Endothelial cell of umbilical vein (primary cell): ENCODE results near the gene ARMC5. TPM values are rescaled to one million over a fixed set of nuclear protein-coding genes. Genes with fewer than 3 reads are reported as not detected.

Experiments
- BruUV-seq: library from RNA; stranded (reverse); fragments of 400-500 nt; replicated peaks from 2 replicates; lab custom pipeline; 2021; lab: Mats Ljungman, UMichigan
- CTCF ChIA-PET: fragments of 300-600, 350-600 bp; sonication (Branson Sonifier 250); formaldehyde crosslinking; loops from one replicate; lab custom pipeline; 2021; ENCODE audit warnings: antibody characterized with exemption, inconsistent platforms; lab: Charles Lee
- POLR2A ChIA-PET: fragments of 300-600, 350-600 bp; sonication (Branson Sonifier 250); formaldehyde crosslinking; loops from one replicate; lab custom pipeline; 2021; ENCODE audit warnings: antibody characterized with exemption, inconsistent platforms; lab: Charles Lee
- DNase-seq: peaks from one replicate; pipeline ENCODE4 v3.0.0-alpha.2; 2011; ENCODE audit warnings: low read depth, low spot score
- FAIRE-seq: peaks from 2 replicates; lab custom pipeline; 2011; peaks lifted over from hg19 to GRCh38; lab: Jason Lieb, UNC
- H2AFZ ChIP-seq: 2 replicates; pipeline ENCODE4 v1.6.0; 2012; ENCODE audit warnings: low read depth, low read length, control low read depth, inconsistent platforms
- H3K27ac ChIP-seq: 2 replicates; pipeline ENCODE4 v1.5.1; 2011; ENCODE audit warnings: low read depth, mild to moderate bottlenecking, control low read depth, low read length, moderate library complexity; ENCODE audit not compliant: insufficient read depth
- H3K27me3 ChIP-seq, 2 experiments: 2 replicates each; pipeline versions ENCODE4 v1.6.0 to v1.6.1; 2011; ENCODE audit warnings: low read length in 2 of 2, mixed read lengths in 1 of 2; ENCODE audit not compliant: control insufficient read depth in 2 of 2, insufficient read depth in 2 of 2
- H3K36me3 ChIP-seq, 2 experiments: 2 replicates in 1 of 2; 3 replicates in 1 of 2; pipeline ENCODE4 v1.5.1; 2011; ENCODE audit warnings: low read length in 2 of 2, mild to moderate bottlenecking in 1 of 2, moderate library complexity in 1 of 2; ENCODE audit not compliant: control insufficient read depth in 2 of 2, insufficient read depth in 2 of 2; ENCODE audit errors: extremely low read depth in 1 of 2
- H3K4me1 ChIP-seq: 3 replicates; pipeline ENCODE4 v1.5.1; 2011; ENCODE audit warnings: mild to moderate bottlenecking, low read length; ENCODE audit not compliant: control insufficient read depth, insufficient read depth; ENCODE audit errors: extremely low read depth
- H3K4me2 ChIP-seq: 2 replicates; pipeline ENCODE4 v1.6.1; 2011; ENCODE audit warnings: low read length, control low read depth, mixed read lengths; ENCODE audit not compliant: insufficient read depth
- H3K4me3 ChIP-seq, 3 experiments: fragments of 200-600 bp in 1 of 3; sonication (generic), shearing (Covaris generic) in 1 of 3; replicated peaks in 1 of 3; 2 replicates each; pipeline ENCODE4 v1.5.1; 2011 to 2016; ENCODE audit warnings: control low read depth in 3 of 3, low read length in 3 of 3, mild to moderate bottlenecking in 2 of 3, inconsistent platforms in 1 of 3, low read depth in 1 of 3, moderate library complexity in 1 of 3; ENCODE audit not compliant: insufficient read depth in 1 of 3
- H3K79me2 ChIP-seq: 2 replicates; pipeline ENCODE4 v1.6.0; 2012; ENCODE audit warnings: low read length, inconsistent platforms; ENCODE audit not compliant: control insufficient read depth, insufficient read depth
- H3K9ac ChIP-seq: replicated peaks from 2 replicates; pipeline ENCODE3; 2011; ENCODE audit warnings: low read length, control low read depth; ENCODE audit not compliant: insufficient read depth; ENCODE audit errors: extremely low read depth
- H3K9me1 ChIP-seq: replicated peaks from 3 replicates; pipeline ENCODE4 v1.6.0; 2011; ENCODE audit warnings: mild to moderate bottlenecking, low read length; ENCODE audit not compliant: control insufficient read depth, insufficient read depth; ENCODE audit errors: extremely low read depth
- H3K9me3 ChIP-seq: replicated peaks from 2 replicates; pipeline ENCODE4 v1.5.1; 2012; ENCODE audit warnings: low read length, inconsistent platforms; ENCODE audit not compliant: control insufficient read depth, insufficient read depth
- H4K20me1 ChIP-seq: replicated peaks from 2 replicates; pipeline ENCODE3; 2011; ENCODE audit warnings: mild to moderate bottlenecking, low read length; ENCODE audit not compliant: control insufficient read depth, insufficient read depth; ENCODE audit errors: extremely low read depth
- CTCF ChIP-seq, 2 donors: IDR thresholded peaks; 1 replicate in 1 of 2; 2 replicates in 1 of 2; pipeline ENCODE4 v1.5.1; 2011; ENCODE audit warnings: low read length in 2 of 2, mild to moderate bottlenecking in 2 of 2, moderate library complexity in 2 of 2, control low read depth in 1 of 2, inconsistent platforms in 1 of 2, low read depth in 1 of 2; ENCODE audit not compliant: insufficient read depth in 1 of 2; ENCODE audit errors: extremely low read depth in 1 of 2
- EZH2 ChIP-seq: IDR thresholded peaks from 2 replicates; pipeline ENCODE4 v1.6.1; 2012; ENCODE audit warnings: borderline replicate concordance, low read depth, mild to moderate bottlenecking, moderate library complexity, low read length, inconsistent platforms; ENCODE audit not compliant: severe bottlenecking
- FOS ChIP-seq: IDR thresholded peaks from 2 replicates; pipeline ENCODE4 v1.6.1; 2011; ENCODE audit warnings: mild to moderate bottlenecking, low read length, moderate library complexity, borderline replicate concordance; ENCODE audit not compliant: insufficient read depth
- GATA2 ChIP-seq: IDR thresholded peaks from 2 replicates; pipeline ENCODE4 v1.7.0; 2011; ENCODE audit warnings: low read depth, mild to moderate bottlenecking, moderate library complexity, mixed read lengths, low read length; ENCODE audit not compliant: insufficient read length, insufficient read depth
- JUN ChIP-seq: IDR thresholded peaks from 2 replicates; pipeline ENCODE4 v1.6.1; 2011; ENCODE audit warnings: borderline replicate concordance, low read depth; ENCODE audit not compliant: insufficient read length, insufficient read depth
- MAX ChIP-seq: IDR thresholded peaks from 2 replicates; pipeline ENCODE4 v1.6.1; 2011; ENCODE audit not compliant: insufficient read depth, insufficient read length
- MYC ChIP-seq: IDR thresholded peaks from one replicate; pipeline ENCODE4 v1.6.1; 2011; ENCODE audit warnings: mild to moderate bottlenecking, low read depth, low read length
- POLR2AphosphoS5 ChIP-seq: IDR thresholded peaks from 2 replicates; pipeline ENCODE4 v1.6.1; 2012; ENCODE audit warnings: low read depth, mild to moderate bottlenecking, control low read depth, low read length, moderate library complexity; ENCODE audit not compliant: insufficient read depth
- dilution Hi-C: fragments of 300-500 bp; cut with MboI; formaldehyde crosslinking; loops from one replicate; pipeline ENCODE4 v1.15.0; 2019; ENCODE audit warnings: low sequenced_read_pairs; ENCODE audit not compliant: extremely low pct_ligation_motif_present
- intact Hi-C: fragments of 100-400 bp; cut with micrococcal nuclease; formaldehyde crosslinking; loops from one replicate; pipeline ENCODE4 v1.10.0; 2022
- polyA plus RNA-seq, 4 experiments: library from polyadenylated mRNA; depleted of rRNA in 3 of 4; stranded (reverse) in 3 of 4; unstranded in 1 of 4; fragments of >200 nt; gene quantifications; 2 replicates each; pipeline versions ENCODE4 v1.2.1 to v1.2.3, GENCODE V29; 2011 to 2012; ENCODE audit warnings: missing spikeins in 1 of 4
- total RNA-seq: library from RNA; stranded (reverse); gene quantifications from 2 replicates; pipeline ENCODE4 v1.2.3, GENCODE V29; 2021

The ARMC5 gene
- total and polyA plus RNA-seq, 2 donors (not counting 3 experiments of a cell fraction or from before 2014, with no cell fraction given) = 17.3 to 18.8 TPM

DNA sequence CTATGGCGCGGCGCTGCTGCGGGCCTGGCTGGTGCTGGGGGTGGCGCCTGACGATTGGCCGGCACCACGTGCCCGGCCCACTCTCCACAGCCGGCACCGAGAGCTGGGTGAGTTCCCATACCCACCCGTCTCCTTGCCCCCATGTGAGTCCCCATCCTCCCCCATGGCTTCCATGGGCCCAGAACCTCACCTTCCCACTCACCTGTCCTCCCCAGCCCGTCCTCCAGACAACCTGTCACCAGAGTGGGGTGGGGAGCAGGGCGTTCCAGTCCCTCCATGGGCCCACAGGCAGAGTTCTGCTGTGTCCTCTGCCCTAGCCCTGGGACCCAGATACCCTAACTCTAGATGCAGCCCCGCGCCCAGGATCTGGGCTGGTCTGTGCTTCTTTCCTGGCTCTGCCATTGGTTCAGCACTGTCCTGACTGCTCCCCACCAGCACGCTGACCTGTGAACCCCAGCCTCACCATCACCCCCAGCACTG, 5.5 kb downstream of the ARMC5 start:
- DNase-seq (no peak), FAIRE-seq (no peak)
- Histone ChIP-seq H4K20me1 (no peaks in the 10 kb centered on the region), H3K27ac (no peak overlapping the region), H3K4me2 (no peak overlapping the region), H2AFZ (no peak overlapping the region), H3K9me1 (no peaks in the 10 kb centered on the region), H3K9ac (no peak overlapping the region), H3K79me2 (peaks cover 9% of the 10 kb centered on the region), H3K4me1 (peaks cover 8% of the 10 kb centered on the region), H3K27me3 (no peaks in the 10 kb centered on the region), H3K36me3 (peaks cover 6 to 27% of the 10 kb centered on the region in 2 experiments), H3K9me3 (no peaks in the 10 kb centered on the region), H3K4me3 (no peak overlapping the region)
- dilution Hi-C loops (no loop called here), intact Hi-C loops (no loop called here)
- CTCF ChIA-PET = no interaction called here
- POLR2A ChIA-PET = no interaction called here
- TF ChIP-seq MYC (no peak), GATA2 (no peak), MAX (no peak), POLR2AphosphoS5 (no peak), CTCF (IDR thresholded peaks at IDR 0.05; ENCODE audit: extremely low read depth in 1 of 2, insufficient read depth in 1 of 2, low read depth in 1 of 2, low read length in 2 of 2) (no peak), FOS (no peak), JUN (no peak), EZH2 (no peak)
- BruUV-seq = no TSS peak
